ENCODE results near the gene TPST1. TPM values are rescaled to one million over a fixed set of nuclear protein-coding genes. Genes with fewer than 3 reads are reported as not detected.

TPST1 gene
- total RNA-seq, 2 experiments from 2014 or later, result 1.9 to 2.6 TPM

DNA sequence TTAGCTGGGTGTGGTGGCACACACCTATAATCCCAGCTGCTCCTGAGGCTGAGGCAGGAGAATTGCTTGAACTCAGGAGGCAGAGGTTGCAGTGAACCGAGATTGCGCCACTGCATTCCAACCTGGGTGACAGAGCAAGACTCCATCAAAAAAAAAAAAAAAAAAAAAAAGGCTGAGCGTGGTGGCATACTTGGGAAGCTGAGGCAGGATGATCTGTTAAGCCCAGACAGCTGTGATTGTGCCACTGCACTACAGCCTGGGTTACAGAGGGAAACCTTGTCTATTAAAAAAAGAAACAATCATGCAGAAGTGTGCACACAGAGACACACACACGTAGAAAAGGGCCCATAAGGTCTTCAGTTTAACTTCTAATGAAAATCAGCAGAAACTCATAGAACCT lies 150.6 kb downstream of the TPST1 start:
- ChIA-PET CTCF (no interaction called here), POLR2A (no interaction called here)
- H3K27ac Mint-ChIP-seq, result no peak overlapping the region
- Histone ChIP-seq H3K36me3 (ENCODE audit: insufficient read depth, low read length) (no peaks in the 10 kb centered on the region), H3K9me3 (ENCODE audit: control insufficient read depth in 1 of 2, insufficient read depth in 1 of 2, low read length in 2 of 2) (no peaks in the 10 kb centered on the region), H3K4me3 (ENCODE audit: low read length) (no peak overlapping the region), H3K4me1 (ENCODE audit: insufficient read depth, low read length) (no peaks in the 10 kb centered on the region), H3K27ac (ENCODE audit: low read depth in 1 of 2, low read length in 2 of 2) (no peak overlapping the region), H3K27me3 (ENCODE audit: control insufficient read depth in 1 of 2, insufficient read depth in 2 of 2, low read length in 2 of 2) (no peaks in the 10 kb centered on the region)
- no peaks in the 10 kb centered on the region for H3K9me3 Mint-ChIP-seq
- TF ChIP-seq, protein P1, sequence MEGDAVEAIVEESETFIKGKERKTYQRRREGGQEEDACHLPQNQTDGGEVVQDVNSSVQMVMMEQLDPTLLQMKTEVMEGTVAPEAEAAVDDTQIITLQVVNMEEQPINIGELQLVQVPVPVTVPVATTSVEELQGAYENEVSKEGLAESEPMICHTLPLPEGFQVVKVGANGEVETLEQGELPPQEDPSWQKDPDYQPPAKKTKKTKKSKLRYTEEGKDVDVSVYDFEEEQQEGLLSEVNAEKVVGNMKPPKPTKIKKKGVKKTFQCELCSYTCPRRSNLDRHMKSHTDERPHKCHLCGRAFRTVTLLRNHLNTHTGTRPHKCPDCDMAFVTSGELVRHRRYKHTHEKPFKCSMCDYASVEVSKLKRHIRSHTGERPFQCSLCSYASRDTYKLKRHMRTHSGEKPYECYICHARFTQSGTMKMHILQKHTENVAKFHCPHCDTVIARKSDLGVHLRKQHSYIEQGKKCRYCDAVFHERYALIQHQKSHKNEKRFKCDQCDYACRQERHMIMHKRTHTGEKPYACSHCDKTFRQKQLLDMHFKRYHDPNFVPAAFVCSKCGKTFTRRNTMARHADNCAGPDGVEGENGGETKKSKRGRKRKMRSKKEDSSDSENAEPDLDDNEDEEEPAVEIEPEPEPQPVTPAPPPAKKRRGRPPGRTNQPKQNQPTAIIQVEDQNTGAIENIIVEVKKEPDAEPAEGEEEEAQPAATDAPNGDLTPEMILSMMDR (IDR thresholded peaks at IDR 0.05), result no peak
- H3K4me3 Mint-ChIP-seq, result no peak overlapping the region
- DNase-seq, result no peak
- intact Hi-C loops (cut with DNase I, micrococcal nuclease), result no loop called here
- no peak for ATAC-seq (ENCODE audit: poor library complexity)
- no peaks in the 10 kb centered on the region for H3K27me3 Mint-ChIP-seq
- H3K36me3 Mint-ChIP-seq (ENCODE audit: low read depth), result no peaks in the 10 kb centered on the region
- no peaks in the 10 kb centered on the region for H3K4me1 Mint-ChIP-seq (ENCODE audit: low read depth)

DNA sequence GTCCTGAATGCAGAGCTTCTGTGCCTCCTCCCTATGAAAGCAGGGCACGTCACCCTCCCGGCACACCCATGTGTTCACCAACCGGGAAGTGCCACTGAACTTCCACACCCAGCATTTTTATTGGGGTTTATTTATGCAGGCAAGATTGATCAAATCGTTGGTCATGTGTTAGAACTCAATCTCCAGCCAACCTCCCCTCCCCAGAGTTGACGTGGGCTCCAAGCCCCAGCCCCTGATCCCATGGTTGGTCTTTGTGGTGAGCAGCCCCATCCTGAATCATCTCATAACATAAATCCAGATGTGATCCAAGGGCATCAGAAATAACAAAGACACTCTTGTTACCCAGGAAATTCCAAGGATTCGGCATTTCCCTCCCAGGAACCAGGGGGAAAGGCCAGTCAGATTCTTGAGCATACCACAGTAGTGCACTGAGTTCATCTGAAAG lies 151.2 kb downstream of the TPST1 start:
- Histone ChIP-seq H3K4me1 (ENCODE audit: insufficient read depth, low read length) (no peaks in the 10 kb centered on the region), H3K27me3 (ENCODE audit: control insufficient read depth in 1 of 2, insufficient read depth in 2 of 2, low read length in 2 of 2) (no peaks in the 10 kb centered on the region), H3K36me3 (ENCODE audit: insufficient read depth, low read length) (no peaks in the 10 kb centered on the region), H3K27ac (ENCODE audit: low read depth in 1 of 2, low read length in 2 of 2) (no peak overlapping the region), H3K9me3 (ENCODE audit: control insufficient read depth in 1 of 2, insufficient read depth in 1 of 2, low read length in 2 of 2) (no peaks in the 10 kb centered on the region), H3K4me3 (ENCODE audit: low read length) (no peak overlapping the region)
- ChIA-PET CTCF (no interaction called here), POLR2A (no interaction called here)
- Mint-ChIP-seq H3K9me3 (no peaks in the 10 kb centered on the region), H3K4me3 (no peak overlapping the region), H3K27me3 (no peaks in the 10 kb centered on the region), H3K36me3 (ENCODE audit: low read depth) (no peaks in the 10 kb centered on the region), H3K4me1 (ENCODE audit: low read depth) (no peaks in the 10 kb centered on the region), H3K27ac (no peak overlapping the region)
- ATAC-seq (ENCODE audit: poor library complexity) (no peak), DNase-seq (no peak)
- TF ChIP-seq, protein P1 (IDR thresholded peaks at IDR 0.05), result no peak
- intact Hi-C loops (cut with DNase I, micrococcal nuclease), result no loop called here

DNA sequence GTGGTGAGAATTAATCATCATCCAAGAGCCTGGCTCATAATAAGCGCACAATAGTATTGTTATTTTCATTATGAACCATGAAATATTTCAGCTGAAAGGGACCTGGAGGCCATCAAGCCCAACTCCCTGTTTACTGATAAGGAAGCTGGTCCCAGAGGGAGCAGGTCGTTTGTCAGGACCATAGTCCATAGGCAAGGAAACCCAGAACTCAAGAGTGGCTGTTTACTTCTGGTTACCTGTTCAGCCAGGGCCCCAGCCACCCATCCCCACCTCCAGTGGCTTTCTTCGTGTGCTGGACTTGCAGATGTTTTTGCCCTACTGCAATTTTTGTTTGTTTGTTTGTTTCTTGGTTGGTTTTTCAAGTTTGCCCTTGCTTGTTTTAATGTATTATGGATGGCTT lies 152.0 kb downstream of the TPST1 start:
- no peaks in the 10 kb centered on the region for H3K36me3 ChIP-seq (ENCODE audit: insufficient read depth, low read length)
- H3K4me3 ChIP-seq (ENCODE audit: low read length), result no peak overlapping the region
- POLR2A ChIA-PET, result no interaction called here
- Mint-ChIP-seq H3K4me3 (no peak overlapping the region), H3K36me3 (ENCODE audit: low read depth) (no peaks in the 10 kb centered on the region), H3K9me3 (no peaks in the 10 kb centered on the region), H3K4me1 (ENCODE audit: low read depth) (no peaks in the 10 kb centered on the region), H3K27me3 (no peaks in the 10 kb centered on the region), H3K27ac (no peak overlapping the region)
- TF ChIP-seq, protein P1 (IDR thresholded peaks at IDR 0.05), result no peak
- CTCF ChIA-PET, result no interaction called here
- DNase-seq (no peak), ATAC-seq (ENCODE audit: poor library complexity) (no peak)
- intact Hi-C loops (cut with DNase I, micrococcal nuclease), result no loop called here
- no peaks in the 10 kb centered on the region for H3K9me3 ChIP-seq (ENCODE audit: control insufficient read depth in 1 of 2, insufficient read depth in 1 of 2, low read length in 2 of 2)
- H3K27ac ChIP-seq (ENCODE audit: low read depth in 1 of 2, low read length in 2 of 2), result no peak overlapping the region
- no peaks in the 10 kb centered on the region for H3K4me1 ChIP-seq (ENCODE audit: insufficient read depth, low read length)
- H3K27me3 ChIP-seq (ENCODE audit: control insufficient read depth in 1 of 2, insufficient read depth in 2 of 2, low read length in 2 of 2), result no peaks in the 10 kb centered on the region

Measured in CD4-positive, alpha-beta T cell (primary cell).